PC-3 (cell line): ENCODE results near the gene MGAT5. TPM values are rescaled to one million over a fixed set of nuclear protein-coding genes. Genes with fewer than 3 reads are reported as not detected.

Experiments
- ATAC-seq: fragments of 200-7000 bp; cut with Tn5 transposase; 2 replicates; pipeline ENCODE4 v1.9.1; 2020; ENCODE audit warnings: mild to moderate bottlenecking, moderate library complexity
- BruUV-seq: library from RNA; stranded (reverse); fragments of 400-500 nt; replicated peaks from 2 replicates; lab custom pipeline; 2021; lab: Mats Ljungman, UMichigan
- CTCF ChIA-PET: fragments of 300-600 bp; sonication (Branson Sonifier 250); formaldehyde crosslinking; loops from one replicate; lab custom pipeline; 2022; ENCODE audit warnings: antibody characterized with exemption; lab: Charles Lee
- POLR2A ChIA-PET: fragments of 300-600 bp; sonication (Branson Sonifier 250); formaldehyde crosslinking; loops from one replicate; lab custom pipeline; 2022; ENCODE audit warnings: antibody characterized with exemption; ENCODE audit not compliant: unreplicated experiment; lab: Charles Lee
- DNase-seq: peaks from one replicate; pipeline ENCODE4 v3.0.0-alpha.2; 2015
- H2AFZ ChIP-seq: fragments of 300-600 bp; sonication (generic); 2 replicates; pipeline ENCODE4 v1.6.0; 2016; ENCODE audit warnings: antibody characterized with exemption, low read length
- H3F3A ChIP-seq: fragments of 300-600 bp; sonication (generic); one replicate; pipeline ENCODE4 v1.6.0; 2017; ENCODE audit warnings: antibody characterized with exemption, low read length, control low read depth, mild to moderate bottlenecking; ENCODE audit not compliant: unreplicated experiment
- H3K27ac ChIP-seq: fragments of 300-600 bp; sonication (generic); 2 replicates; pipeline ENCODE4 v1.5.1; 2016; ENCODE audit warnings: mild to moderate bottlenecking, low read length
- H3K27me3 ChIP-seq: fragments of 300-600 bp; sonication (generic); 2 replicates; pipeline ENCODE4 v1.6.1; 2016; ENCODE audit warnings: low read length, mixed read lengths
- H3K36me3 ChIP-seq: fragments of 300-600 bp; sonication (generic); 2 replicates; pipeline ENCODE4 v1.6.1; 2016; ENCODE audit warnings: low read depth, mixed run types, low read length, mixed read lengths
- H3K4me1 ChIP-seq: fragments of 300-600 bp; sonication (generic); 2 replicates; pipeline ENCODE4 v1.5.1; 2016; ENCODE audit warnings: low read length; ENCODE audit not compliant: insufficient read depth
- H3K4me2 ChIP-seq: fragments of 300-600 bp; sonication (generic); 2 replicates; pipeline ENCODE4 v1.6.0; 2016; ENCODE audit warnings: low read length
- H3K4me3 ChIP-seq: fragments of 300-600 bp; sonication (generic); 2 replicates; pipeline ENCODE4 v1.5.1; 2016; ENCODE audit warnings: mild to moderate bottlenecking, low read length, mixed read lengths
- H3K79me2 ChIP-seq: fragments of 300-600 bp; sonication (generic); 2 replicates; pipeline ENCODE4 v1.6.1; 2017; ENCODE audit warnings: low read length, mixed read lengths
- H3K9ac ChIP-seq: fragments of 300-600 bp; sonication (generic); 2 replicates; pipeline ENCODE4 v1.6.0; 2016; ENCODE audit warnings: mild to moderate bottlenecking, low read length
- H3K9me2 ChIP-seq: fragments of 300-600 bp; sonication (generic); replicated peaks from 2 replicates; pipeline ENCODE4 v1.6.1; 2016; ENCODE audit warnings: mixed run types, low read length, mixed read lengths
- H3K9me3 ChIP-seq: fragments of 300-600 bp; sonication (generic); 2 replicates; pipeline ENCODE4 v1.6.1; 2016; ENCODE audit warnings: low read length, mixed read lengths
- H4K20me1 ChIP-seq: fragments of 300-600 bp; sonication (generic); 2 replicates; pipeline ENCODE4 v1.6.1; 2016; ENCODE audit warnings: low read length, mixed read lengths
- EZH2 ChIP-seq: fragments of 300-600 bp; sonication (generic); IDR thresholded peaks from one replicate; pipeline ENCODE4 v1.6.1; 2017; ENCODE audit warnings: antibody characterized with exemption, mild to moderate bottlenecking, low read length; ENCODE audit not compliant: unreplicated experiment
- EZH2phosphoT487 ChIP-seq: fragments of 300-600 bp; sonication (generic); IDR thresholded peaks from 2 replicates; pipeline ENCODE4 v1.6.1; 2018; ENCODE audit warnings: mild to moderate bottlenecking, antibody characterized with exemption, low read length, borderline replicate concordance
- intact Hi-C: fragments of 100-400 bp; cut with micrococcal nuclease; formaldehyde crosslinking; loops from 2 replicates; pipeline ENCODE4 v1.9.0; 2023
- total RNA-seq: library from RNA; depleted of rRNA; stranded (reverse); fragments of >200 nt; gene quantifications from 2 replicates; pipeline ENCODE4 v1.2.3, GENCODE V29; 2014
- TF ChIP-seq, protein P1 (sequence below): fragments of 300-600 bp; sonication (generic); conservative IDR thresholded peaks from 2 replicates; pipeline ENCODE4 v1.5.1; 2017; ENCODE audit warnings: antibody characterized with exemption, low read depth, mild to moderate bottlenecking, low read length

The MGAT5 gene
- total RNA-seq, 1 experiment from 2014 or later, result 33.8 TPM

DNA sequence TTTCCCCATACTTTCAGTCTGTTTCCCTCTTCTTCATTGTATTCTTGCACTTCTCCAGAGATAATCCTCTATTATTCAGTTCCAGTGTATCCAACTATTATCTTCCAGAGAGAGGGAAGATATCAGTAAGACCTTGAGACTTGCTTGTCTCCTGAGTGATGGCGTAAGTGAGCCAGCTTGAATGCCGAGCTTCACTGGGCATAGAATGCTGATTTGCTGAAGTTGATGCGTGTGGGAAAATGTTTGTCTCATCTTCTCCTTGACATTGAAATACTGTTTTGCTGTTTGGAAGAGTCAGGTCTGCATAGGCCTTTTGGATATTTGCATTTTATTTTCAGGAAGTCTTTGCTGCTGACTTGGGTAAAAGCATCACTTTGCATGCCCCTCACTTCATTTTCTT, 41.1 kb upstream of the MGAT5 start:
- no peaks in the 10 kb centered on the region for H4K20me1 ChIP-seq
- H3K36me3 ChIP-seq, result no peaks in the 10 kb centered on the region
- intact Hi-C loops, result no loop called here
- no peak for TF ChIP-seq EZH2
- TF ChIP-seq, protein P1, sequence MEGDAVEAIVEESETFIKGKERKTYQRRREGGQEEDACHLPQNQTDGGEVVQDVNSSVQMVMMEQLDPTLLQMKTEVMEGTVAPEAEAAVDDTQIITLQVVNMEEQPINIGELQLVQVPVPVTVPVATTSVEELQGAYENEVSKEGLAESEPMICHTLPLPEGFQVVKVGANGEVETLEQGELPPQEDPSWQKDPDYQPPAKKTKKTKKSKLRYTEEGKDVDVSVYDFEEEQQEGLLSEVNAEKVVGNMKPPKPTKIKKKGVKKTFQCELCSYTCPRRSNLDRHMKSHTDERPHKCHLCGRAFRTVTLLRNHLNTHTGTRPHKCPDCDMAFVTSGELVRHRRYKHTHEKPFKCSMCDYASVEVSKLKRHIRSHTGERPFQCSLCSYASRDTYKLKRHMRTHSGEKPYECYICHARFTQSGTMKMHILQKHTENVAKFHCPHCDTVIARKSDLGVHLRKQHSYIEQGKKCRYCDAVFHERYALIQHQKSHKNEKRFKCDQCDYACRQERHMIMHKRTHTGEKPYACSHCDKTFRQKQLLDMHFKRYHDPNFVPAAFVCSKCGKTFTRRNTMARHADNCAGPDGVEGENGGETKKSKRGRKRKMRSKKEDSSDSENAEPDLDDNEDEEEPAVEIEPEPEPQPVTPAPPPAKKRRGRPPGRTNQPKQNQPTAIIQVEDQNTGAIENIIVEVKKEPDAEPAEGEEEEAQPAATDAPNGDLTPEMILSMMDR, result no peak
- TF ChIP-seq EZH2phosphoT487, result no peak
- H2AFZ ChIP-seq, result no peak overlapping the region
- peaks cover 13% of the 10 kb centered on the region for H3K4me1 ChIP-seq
- H3K9me3 ChIP-seq, result no peaks in the 10 kb centered on the region
- H3K79me2 ChIP-seq, result peaks cover 32% of the 10 kb centered on the region
- ChIA-PET POLR2A (no interaction called here), CTCF (no interaction called here)
- ATAC-seq (no peak), DNase-seq (no peak)
- no peaks in the 10 kb centered on the region for H3K9me2 ChIP-seq
- no peaks in the 10 kb centered on the region for H3K27me3 ChIP-seq
- H3K9ac ChIP-seq, result no peak overlapping the region
- BruUV-seq, result no TSS peak
- no peak overlapping the region for H3K4me3 ChIP-seq
- H3F3A ChIP-seq, result no peaks in the 10 kb centered on the region
- no peak overlapping the region for H3K27ac ChIP-seq
- H3K4me2 ChIP-seq, result no peak overlapping the region

DNA sequence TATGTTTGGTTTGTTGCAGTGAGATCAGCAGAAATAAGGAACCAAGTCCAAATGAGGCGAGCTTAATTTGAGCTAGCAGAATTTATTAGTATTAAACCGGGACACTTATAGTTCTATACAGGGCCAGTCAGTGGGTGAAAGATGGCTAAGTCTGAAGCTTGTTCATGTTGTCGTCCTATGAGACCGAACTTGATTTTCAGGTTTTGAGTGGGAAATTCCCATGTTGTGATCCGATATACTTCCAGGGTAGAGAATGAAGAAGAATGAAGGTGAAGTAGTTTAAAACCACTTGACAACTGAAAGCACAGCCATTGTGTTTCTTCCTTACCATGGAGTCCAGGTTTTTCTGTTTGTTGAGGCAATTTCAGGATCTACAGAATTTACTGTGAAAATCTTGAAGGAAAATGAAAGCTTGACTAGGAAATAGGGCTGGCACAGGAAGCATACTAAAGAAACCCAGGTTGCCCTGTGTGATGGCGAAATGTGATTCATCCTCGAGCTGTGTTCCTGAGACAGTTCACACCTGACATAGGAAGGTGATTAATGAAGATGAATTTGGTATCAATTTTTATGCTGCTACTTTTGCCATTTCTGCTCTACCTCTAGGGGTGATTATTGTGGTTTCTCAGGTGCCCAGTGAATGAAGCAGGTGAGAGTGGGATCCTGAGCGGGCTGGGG, 37.6 kb upstream of the MGAT5 start:
- Histone ChIP-seq H3K4me2 (peak overlapping the region; percentile 33), H3K79me2 (peaks cover 34% of the 10 kb centered on the region), H2AFZ (no peak overlapping the region), H3K27me3 (no peaks in the 10 kb centered on the region), H3F3A (no peaks in the 10 kb centered on the region), H4K20me1 (no peaks in the 10 kb centered on the region), H3K4me1 (peaks cover 13% of the 10 kb centered on the region), H3K9me3 (no peaks in the 10 kb centered on the region), H3K4me3 (no peak overlapping the region), H3K9ac (no peak overlapping the region), H3K36me3 (no peaks in the 10 kb centered on the region), H3K27ac (no peak overlapping the region), H3K9me2 (no peaks in the 10 kb centered on the region)
- TF ChIP-seq, protein P1, result no peak
- TF ChIP-seq EZH2phosphoT487 (no peak), EZH2 (no peak)
- intact Hi-C loops, result no loop called here
- no TSS peak for BruUV-seq
- ATAC-seq (no peak), DNase-seq (peak; percentile 72)
- ChIA-PET POLR2A (interaction anchor here (0.6 kb wide), 1 partner anchor 439 kb away, joined by 3 read pairs; no protein-coding TSS in a partner anchor), CTCF (no interaction called here)

DNA sequence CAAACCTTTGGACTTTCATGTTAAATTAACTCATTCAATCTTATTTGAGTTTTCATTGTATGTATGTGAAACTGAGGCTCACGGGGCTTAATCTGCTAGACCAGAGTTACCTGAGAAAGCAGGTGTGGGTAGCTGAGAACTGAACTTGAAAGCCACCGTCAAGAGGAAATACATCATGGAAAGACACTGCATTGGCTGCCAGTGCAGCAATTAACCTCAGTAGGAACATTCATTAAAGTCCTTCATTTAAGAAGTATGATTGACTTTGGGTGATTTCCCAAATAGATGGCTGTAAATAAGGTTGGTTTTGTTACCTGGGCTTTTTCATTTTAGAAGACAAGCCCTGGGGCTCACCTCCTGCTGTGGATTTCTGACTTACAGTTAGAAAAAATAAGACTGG, 36.5 kb upstream of the MGAT5 start:
- Histone ChIP-seq H3K27me3 (no peaks in the 10 kb centered on the region), H3K9me3 (no peaks in the 10 kb centered on the region), H3F3A (no peaks in the 10 kb centered on the region), H3K4me3 (no peak overlapping the region), H3K4me1 (peaks cover 13% of the 10 kb centered on the region), H2AFZ (no peak overlapping the region), H3K27ac (no peak overlapping the region), H3K36me3 (no peaks in the 10 kb centered on the region), H3K4me2 (no peak overlapping the region), H3K79me2 (peaks cover 34% of the 10 kb centered on the region), H3K9ac (no peak overlapping the region), H3K9me2 (no peaks in the 10 kb centered on the region), H4K20me1 (no peaks in the 10 kb centered on the region)
- no peak for ATAC-seq
- intact Hi-C loops, result no loop called here
- BruUV-seq, result no TSS peak
- no peak for DNase-seq
- CTCF ChIA-PET, result no interaction called here
- POLR2A ChIA-PET, result no interaction called here
- no peak for TF ChIP-seq EZH2phosphoT487
- TF ChIP-seq, protein P1, result no peak
- TF ChIP-seq EZH2, result no peak
